ENCODE measurements around the gene FLVCR1.

GRCh38 chr1:212917134-212917485, 59.0 kb downstream of the FLVCR1 start:
- TF ChIP-seq CTCF (conservative IDR thresholded peaks at IDR 0.05; ENCODE audit: low read length) (no peak), EZH2phosphoT487 (IDR thresholded peaks at IDR 0.05; ENCODE audit: borderline replicate concordance, low read depth, low read length) (no peak)
